ENCODE data around the gene RHBDL1.

The RHBDL1 gene

DNA sequence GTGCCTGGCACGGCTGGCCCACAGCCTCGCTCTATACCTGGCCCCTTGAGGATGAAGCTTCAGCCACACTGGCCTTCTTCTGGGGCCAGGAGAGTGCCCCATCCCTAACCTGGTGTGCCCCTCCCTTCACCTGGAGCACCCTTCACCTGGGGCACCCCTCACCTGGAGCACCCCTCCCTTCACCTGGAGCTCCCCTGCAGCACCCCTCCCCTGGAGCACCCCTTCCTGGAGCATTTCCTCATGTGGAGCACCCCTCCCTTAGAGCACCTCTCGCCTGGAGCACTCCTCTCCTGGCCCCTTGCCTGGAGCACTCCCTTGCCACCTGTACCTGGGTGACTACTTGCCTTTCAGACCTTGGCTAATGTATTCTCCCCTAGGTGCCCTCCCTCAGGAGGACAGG lies 32.5 kb downstream of the RHBDL1 start:
- DNase-seq, result no peak

DNA sequence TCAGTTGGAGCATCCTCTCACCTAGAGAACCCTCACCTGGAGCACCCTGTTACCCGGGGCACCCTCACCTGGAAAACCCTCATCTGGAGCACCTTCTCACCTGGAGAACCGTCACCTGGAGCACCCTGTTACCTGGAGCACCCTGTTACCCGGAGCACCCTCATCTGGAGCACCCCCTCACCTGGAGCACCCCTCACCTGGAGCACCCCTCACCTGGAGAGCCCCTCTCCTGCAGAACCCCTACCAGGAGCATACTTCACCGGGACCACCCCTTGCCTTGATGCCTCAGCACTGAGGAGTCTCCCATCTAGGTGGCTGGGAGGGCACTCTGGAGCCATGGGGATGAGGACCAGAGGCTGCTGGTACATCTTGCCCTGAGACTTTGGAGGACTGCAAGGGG lies 33.5 kb downstream of the RHBDL1 start:
- DNase-seq, result no peak

DNA sequence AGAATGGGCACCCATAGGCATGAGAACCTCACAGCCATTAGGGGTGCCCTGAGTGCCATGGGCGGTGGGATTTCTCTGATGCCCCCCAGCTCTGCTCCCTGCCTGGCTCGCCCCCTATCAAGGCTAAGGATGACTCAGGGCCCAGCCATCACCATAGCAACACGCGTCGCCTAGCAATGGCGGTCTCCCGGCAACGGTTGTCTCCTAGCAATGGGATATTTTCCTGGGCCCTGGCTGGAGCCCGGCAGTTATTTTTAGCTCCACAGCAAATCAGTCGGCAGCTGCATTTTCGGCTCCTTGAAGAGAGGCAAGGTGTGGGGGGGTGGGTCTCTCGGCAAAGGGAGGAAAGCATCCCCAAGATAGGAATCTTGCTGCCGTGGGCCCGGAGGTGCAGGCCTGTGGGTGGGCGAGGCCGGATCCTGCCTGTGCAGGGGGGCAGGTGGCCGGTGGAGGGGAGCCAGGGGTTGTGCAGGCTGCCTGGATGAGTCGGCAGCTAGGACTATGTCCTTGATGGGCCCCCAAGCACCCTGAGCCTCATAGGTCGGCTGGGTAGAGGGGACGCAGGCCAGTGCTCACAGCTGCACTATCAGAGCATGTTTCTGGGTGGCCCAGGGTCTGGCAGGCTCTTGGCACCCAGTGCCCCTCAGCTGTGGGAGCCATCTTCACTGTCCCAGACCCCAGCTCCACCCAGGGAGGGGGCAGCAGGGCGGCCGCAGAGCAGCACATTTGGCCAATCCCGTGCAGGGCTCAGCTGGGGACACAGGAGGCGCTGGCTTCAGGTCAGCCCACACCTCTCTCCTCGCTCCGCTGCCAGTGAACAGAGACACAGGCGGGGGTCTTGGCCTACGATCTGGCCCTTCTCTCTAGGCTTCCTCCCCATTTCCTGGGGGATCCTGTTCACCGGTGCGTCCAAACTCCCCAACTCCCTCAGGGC lies 34.4 kb downstream of the RHBDL1 start:
- no peak for DNase-seq

DNA sequence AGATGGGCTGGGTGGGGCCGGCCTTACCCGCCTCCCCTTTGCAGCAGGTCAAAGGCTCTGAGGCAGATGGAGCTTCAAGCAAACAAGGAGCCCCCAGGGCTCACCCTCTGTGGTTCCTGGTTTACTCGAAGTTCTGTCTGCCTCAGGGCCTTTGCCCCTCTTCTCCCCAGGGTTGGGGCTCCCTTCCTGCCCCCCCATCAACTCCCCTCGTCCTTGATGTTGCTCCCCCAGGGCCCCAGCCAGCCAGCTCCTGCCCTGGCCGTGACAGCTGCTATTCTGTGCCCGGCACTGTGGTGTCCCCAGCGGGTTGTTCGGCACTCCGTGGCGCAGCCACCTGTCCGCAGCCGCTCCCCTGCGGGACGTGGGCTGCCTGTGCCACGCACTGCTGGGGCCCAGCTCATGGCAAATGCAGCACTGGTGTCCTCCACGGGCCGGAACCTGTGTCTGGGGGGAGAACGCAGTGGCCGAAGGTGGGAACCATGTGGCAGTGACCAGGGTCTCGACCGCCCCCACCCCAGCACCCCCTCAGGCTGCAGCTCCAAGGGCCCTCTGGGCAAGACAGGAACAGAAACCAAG lies 35.1 kb downstream of the RHBDL1 start:
- no peak for DNase-seq

DNA sequence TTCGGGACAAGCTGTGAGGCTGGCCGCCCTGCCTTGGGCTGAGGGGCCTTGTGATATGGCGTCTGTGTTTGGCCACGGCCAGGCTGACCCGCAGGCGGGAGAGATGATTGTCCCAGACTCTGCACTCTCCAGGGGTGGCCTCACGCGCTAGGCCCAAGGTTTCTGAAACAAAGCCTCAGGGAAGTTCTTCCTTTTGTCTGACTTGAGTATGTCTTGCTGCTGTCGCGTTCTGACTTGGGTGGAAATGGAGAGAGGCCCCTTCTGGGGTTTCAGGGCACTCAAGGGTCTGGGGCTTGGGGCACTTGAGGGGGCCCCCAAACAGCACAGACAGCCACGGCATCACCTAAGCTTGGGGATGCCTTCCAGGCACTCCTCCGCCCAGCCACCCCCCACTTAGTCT lies 35.6 kb downstream of the RHBDL1 start:
- no peak for DNase-seq

DNA sequence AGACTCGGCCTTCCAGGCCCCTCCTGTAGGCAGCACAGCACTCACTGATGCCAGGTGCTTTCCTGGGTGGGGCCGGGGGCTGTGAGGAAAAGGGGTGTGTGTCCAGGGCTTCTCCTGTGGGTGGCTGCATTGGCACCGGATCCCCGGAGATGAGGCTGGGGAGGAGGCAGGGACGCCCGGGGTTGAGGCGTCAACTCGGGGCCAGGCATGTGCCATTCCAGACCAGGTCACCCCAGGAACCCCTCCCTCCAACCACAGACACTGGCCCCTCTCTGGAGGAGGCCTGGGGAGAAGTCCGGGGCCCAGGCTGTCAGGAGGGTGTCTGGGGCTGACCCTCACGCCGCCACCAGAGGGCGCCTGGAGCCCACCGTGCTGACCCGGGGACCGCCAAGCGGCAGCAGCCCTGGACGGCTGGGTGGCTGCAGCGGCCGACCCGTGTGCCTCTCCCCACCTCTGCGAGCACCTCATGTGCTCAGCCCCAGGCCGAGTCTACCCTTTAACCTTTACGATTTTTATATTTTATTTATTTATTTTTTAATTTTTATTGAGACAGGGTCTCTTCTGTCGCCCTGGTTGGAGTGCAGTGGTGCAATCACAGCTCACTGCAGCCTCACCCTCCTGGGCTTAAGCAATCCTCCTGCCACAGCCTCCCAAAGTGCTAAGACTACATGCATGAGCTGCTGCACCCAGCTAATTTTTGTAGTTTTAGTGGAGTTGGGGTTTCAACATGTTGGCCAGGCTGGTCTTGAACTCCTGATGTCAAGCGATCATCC lies 36.3 kb downstream of the RHBDL1 start:
- peak; percentile 86 for DNase-seq

DNA sequence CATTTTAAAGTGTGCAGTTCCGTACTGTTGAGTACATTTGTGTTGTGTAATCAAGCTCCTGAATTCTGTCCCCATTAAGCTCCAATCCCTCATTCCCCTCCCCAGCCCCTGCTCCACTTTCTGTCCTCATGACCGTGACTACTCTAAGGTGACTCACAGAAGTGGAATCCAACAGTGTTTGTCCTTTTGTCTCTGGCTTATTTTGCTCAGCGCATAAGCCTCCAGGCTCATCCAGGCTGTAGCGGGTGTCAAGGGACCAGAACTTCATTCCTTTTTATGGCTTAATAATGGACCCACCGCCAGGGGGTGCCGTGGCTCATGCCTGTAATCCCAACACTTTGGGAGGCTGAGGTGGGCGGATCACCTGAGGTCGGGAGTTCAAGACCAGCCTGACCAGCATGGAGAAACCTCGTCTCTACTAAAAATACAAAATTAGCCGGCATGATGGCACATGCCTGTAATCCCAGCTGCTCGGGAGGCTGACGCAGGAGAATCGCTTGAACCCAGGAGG lies 37.3 kb downstream of the RHBDL1 start:
- DNase-seq, result peak; percentile 58

DNA sequence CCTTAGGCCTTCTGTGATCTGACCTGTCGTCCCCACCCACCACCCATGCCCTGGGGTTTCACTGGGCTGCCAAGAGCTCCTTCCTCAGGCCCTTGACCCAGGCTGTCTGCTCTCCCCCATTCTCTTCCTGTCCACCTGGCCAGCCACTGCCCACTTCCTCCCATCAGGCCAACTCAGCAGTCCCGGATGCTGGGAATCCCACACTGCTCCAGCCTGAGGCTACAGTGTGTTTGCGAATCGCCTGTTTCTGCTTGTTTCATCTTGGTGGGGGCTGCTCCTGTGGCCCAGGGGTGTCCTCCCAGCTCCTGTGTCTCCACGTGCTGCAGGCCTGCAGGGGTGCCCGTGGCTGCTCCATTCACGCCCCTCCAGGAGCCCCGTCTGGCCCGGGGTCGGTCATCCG lies 38.6 kb downstream of the RHBDL1 start:
- no peak for DNase-seq

DNA sequence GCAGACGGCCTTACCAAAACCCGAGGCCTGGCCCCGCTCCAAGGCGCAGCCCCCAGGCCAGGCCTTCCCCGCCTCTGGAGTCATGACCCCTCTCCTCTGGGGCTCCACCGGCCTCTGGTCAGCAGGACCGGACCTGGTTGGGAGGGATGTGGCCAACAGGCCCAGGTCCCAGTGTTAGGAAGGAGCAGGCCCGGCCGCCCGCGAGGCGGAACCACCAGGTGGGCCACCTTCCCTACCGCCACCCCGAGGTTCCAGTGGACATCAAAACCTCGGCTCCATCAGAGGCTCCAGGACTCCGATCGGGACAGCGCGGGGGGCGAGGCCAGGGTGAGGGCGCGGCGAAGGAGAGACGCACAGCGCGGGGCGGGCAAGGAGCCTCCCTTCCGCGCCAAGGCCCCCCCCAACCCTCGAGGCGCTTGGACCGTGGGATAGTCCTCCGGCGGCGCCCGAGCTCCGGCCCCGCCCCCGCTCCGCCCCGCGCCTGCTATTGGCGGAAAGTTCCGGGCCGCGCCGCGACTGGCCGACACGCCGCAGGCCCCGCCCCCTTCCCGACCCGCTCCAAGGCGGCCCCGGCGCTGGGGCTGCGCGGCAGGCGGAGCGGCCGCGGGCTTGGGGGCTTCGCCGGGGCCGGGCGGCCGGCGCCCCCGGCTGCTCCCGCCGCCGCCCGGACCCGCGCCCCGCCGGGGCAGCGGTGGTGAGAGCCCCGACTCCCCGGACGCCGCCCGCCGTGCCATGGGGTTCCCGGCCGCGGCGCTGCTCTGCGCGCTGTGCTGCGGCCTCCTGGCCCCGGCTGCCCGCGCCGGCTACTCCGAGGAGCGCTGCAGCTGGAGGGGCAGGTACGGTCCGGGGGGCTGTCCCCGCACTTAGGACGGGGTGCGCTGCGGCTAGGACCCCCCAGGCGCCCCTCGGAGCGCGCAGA lies 39.3 kb downstream of the RHBDL1 start, which contains the start of gene METRN:
TSS of gene METRN (plus strand) at position 561 of the 919 bp plus-strand sequence. CDS start at position 733, 172 bp downstream.
- peak; percentile 92 for DNase-seq

DNA sequence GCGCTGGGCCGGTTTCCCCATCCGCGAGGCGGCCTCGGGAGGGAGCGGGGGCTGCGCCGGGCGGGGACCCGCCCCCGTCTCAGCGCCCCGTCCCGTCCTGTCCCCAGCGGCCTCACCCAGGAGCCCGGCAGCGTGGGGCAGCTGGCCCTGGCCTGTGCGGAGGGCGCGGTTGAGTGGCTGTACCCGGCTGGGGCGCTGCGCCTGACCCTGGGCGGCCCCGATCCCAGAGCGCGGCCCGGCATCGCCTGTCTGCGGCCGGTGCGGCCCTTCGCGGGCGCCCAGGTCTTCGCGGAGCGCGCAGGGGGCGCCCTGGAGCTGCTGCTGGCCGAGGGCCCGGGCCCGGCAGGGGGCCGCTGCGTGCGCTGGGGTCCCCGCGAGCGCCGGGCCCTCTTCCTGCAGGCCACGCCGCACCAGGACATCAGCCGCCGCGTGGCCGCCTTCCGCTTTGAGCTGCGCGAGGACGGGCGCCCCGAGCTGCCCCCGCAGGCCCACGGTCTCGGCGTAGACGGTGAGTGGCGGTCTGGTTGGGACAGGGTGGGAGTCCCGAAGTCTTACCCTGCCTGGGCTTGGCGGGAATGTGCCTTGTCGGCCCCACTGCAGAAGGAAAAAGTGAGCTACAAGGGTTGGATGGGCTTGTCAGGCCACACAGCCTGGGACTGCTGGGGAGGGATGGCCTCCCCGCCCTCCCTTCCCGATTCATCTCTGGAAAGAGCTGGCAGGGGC lies 40.2 kb downstream of the RHBDL1 start:
- DNase-seq, result peak; percentile 29

DNA sequence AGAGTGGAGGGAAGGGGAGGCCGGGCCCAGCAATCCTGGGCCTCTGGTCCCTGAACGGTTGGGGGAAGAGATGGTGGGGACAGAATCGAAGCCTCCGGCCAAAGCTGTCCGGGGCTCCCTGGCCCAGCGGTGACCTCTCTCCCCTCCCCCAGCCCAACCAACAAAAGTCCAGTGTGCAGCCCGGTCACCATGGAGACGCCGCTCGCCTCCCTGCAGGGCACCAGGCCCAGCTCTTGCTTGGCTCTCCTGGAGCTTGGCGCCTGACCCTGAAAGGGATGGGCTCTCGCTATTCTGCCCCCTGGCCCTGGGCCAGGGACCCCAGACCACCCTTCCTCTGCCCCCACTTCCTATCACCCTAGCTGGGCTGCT lies 40.7 kb downstream of the RHBDL1 start:
- no peak for DNase-seq

DNA sequence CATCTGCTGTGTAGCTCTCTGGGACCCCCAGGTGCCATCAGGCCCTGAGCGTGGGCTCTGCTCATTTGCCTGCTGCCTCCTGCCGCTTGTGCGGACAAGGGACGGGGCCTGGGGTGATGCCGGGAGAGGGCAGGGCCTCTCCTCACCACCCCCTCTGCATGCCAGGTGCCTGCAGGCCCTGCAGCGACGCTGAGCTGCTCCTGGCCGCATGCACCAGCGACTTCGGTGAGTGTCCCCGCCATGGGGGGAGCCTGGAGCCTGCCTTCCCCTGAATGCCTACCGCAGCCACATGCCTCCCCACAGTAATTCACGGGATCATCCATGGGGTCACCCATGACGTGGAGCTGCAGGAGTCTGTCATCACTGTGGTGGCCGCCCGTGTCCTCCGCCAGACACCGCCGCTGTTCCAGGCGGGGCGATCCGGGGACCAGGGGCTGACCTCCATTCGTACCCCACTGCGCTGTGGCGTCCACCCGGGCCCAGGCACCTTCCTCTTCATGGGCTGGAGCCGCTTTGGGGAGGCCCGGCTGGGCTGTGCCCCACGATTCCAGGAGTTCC lies 41.4 kb downstream of the RHBDL1 start:
- DNase-seq, result no peak

DNA sequence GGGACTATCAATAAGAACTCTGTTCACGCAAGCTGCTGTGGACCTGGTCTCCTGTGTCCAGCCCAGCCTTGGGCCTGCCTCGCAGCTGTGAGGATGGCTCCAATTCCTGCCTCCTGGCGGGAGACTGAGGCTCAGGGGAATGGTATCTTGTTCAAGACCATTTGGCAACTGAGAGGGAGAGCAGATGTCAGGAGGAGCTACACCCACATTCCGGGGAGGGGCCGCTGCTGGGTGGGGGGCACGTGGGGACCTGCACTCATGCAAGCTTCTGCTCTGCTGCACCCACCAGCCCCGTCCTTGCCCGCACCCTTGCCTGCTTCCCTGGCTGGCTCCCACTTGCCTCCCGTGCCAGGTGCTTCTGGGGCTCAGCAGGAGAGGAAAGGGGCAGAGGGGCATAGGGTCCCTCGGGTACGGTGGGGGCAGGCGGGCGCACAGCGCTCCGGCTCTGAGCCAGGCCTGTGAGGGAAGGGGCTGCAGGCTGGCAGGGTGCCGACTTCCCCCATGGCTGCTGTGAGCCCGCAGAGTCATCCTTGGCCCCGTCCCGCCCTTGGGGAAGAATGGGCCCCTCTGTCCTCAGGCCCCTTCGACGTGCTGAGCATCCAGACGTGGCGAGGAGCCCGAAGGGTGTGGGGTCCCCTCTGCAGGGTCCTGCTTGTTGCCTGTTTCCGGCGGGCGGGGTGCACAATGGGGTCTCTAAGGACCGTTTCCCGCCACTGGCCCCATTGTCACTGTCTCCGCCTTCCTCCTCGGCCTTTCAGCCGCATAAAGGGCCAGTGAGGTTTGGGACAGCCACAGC lies 42.2 kb downstream of the RHBDL1 start:
- no peak for DNase-seq

DNA sequence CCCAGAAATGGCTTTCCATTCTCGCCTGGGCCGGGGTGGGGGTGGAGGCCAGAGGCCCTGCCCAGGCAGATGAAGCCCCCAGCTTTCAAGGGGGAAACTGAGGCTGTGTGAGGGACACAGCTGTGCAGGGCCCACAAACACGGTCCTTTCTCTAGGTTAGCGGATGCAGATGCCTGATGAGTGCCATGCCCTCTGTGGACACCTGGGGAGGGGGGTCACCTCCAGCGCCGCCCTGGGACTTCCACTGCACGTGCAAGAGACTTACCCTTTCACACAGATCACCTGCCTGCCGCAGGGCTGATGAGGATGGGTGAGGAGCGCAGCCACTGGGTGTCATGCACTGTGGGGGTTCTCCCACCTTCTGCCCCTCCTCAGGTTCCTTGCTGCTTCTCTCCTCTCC lies 42.9 kb downstream of the RHBDL1 start:
- DNase-seq, result no peak

DNA sequence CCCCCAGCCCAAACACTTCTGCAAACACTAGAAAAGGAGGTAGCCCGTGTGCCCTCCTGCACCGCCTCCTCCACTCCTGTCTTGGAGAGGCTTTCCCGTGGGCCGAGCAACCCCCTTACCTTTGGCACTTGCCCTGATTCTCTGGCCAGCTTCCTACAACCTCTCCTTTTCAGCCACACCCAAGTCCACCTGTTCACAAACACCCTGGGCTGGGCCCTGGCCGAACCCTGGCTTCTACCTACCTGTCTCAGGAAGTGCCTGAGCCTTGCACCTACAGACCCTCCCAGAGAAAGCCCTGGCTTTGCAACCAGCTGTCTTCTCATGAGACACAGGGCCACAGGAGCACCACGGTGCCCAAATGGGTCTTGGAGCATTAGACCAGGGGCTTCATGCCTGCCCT lies 43.5 kb downstream of the RHBDL1 start:
- DNase-seq, result no peak

DNA sequence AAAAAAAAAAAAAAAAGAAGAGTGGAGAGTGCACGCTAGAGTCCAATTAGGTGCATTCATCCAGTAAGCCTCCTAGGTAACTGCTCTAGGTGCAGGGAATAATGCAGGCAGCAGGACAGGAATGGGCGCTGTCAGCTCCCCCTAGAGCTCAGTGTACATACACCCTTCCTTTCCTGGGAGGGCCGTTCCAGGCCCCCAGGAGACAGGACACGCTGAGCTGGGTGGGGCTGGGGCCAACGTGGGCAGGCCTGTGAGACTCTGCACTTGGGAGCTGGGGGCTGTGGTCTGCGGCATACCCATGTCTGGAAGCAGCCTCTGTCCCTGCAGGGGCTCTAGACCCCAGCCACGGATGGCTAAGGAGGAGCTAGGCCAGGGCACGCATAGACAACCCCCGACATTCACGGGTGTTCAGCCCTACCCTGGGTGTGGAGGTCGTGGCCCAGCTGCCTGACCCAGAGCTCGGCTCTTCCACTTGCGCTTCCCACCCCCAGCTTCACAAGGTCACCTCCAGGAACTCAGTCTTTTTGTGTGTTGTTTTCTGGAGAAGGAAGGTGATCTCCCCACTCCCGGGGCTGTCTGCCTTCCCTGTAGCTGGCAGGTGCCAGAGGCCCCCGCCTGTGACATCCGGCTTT lies 44.5 kb downstream of the RHBDL1 start:
- DNase-seq, result no peak

DNA sequence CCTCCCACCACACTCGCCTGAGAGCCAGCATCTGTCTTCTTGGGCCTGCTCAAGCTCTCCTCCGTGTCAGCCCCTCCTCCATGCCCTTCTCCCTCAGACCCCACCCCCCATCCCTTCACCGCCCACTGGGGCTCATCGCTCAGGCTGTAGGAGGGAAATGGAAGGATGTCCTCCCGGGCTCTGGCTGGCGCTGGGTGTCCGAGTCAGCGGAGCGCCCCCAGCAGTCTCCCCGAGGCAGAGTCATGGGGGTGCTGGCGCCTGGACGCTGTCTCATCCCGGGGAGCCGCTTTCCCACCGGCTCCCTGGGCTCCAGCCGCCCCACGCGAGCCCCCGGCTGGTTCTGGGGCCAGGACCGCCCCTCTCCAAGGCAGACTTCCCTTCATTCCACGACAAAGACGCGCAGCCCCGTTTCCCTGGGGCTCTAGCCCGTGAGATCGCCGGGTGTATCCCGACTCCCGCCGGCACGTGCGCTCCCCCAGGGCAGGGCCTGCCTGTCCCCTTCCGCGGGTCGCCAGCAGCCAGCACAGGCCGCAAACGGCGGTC lies 45.0 kb downstream of the RHBDL1 start:
- DNase-seq, result peak; percentile 25

DNA sequence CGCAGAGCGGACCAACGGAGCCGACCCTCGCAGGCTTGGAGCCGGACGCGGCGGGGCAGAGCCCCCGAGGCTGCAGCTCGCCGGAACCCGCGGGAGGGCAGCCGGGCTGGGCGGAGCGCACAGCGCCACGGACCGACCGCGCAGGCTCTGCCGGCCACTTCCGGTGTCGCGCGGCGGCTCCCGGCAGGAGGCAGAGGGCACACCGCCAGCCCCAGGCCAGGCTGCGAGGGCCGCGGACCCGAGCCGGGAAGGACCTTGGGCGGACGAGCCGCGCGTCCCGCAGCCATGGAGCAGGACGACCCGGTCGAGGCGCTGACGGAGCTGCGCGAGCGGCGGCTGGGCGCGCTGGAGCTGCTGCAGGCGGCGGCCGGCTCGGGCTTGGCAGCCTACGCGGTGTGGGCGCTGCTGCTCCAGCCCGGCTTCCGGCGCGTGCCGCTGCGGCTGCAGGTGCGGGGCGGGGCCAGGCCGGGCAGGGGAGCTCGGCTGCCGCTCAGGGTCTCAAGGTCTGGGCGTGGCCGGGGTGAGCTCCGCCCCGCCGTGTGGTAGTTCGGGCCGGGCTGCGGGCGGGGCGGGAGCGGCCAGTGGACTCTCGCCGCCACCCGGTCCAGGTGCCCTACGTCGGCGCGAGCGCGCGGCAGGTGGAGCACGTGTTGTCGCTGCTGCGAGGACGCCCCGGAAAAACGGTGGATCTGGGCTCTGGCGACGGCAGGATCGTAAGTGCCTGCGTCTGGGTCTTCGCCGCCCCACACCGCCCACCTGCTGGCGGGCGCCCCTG lies 45.7 kb downstream of the RHBDL1 start, which contains the start of gene ANTKMT:
TSS of gene ANTKMT (plus strand) at position 157 of the 775 bp plus-strand sequence. CDS start at position 286, 129 bp downstream.
- DNase-seq, result peak; percentile 85

All from suppressor macrophage treated with lipopolysaccharide for 4 hours (primary cell).